HG02763 (cell line): Measurements from ENCODE around the gene SETD1B.
"Not testable (repeated sequence)": the region's sequence is repeated elsewhere in the genome, so short reads cannot be mapped to it uniquely, and the experiment has no call there.

Source experiments
- ATAC-seq: cut with Tn5 transposase; IDR thresholded peaks from one replicate; pipeline ENCODE4 v1.9.1; 2021; ENCODE audit warnings: mild to moderate bottlenecking, moderate library complexity; ENCODE audit not compliant: unreplicated experiment

Gene SETD1B

GRCh38 chr12:121779422-121779895, 24.4 kb upstream of the SETD1B start:
- no peak for ATAC-seq

- ATAC-seq: no peak
These were observed 23.4 kb upstream of the SETD1B start for GRCh38 chr12:121780429-121780828.

GRCh38 chr12:121781484-121781997, 22.3 kb upstream of the SETD1B start:
- ATAC-seq: no peak

GRCh38 chr12:121781998-121782979, 21.5 kb upstream of the SETD1B start:
- peak; percentile 46 for ATAC-seq

GRCh38 chr12:121783766-121784165, 20.0 kb upstream of the SETD1B start:
- ATAC-seq: no peak

- ATAC-seq: no peak
These were observed 19.3 kb upstream of the SETD1B start for GRCh38 chr12:121784460-121784859.

- ATAC-seq: no peak
These were observed 17.4 kb upstream of the SETD1B start for GRCh38 chr12:121786440-121786825.

GRCh38 chr12:121787063-121788025, 16.5 kb upstream of the SETD1B start:
- no peak for ATAC-seq

- no peak for ATAC-seq
These were observed 15.5 kb upstream of the SETD1B start for GRCh38 chr12:121788176-121788818.

- ATAC-seq: no peak
These were observed 14.5 kb upstream of the SETD1B start for GRCh38 chr12:121789233-121789781.

GRCh38 chr12:121789800-121790728, 13.7 kb upstream of the SETD1B start:
- ATAC-seq: peak; percentile 33

- not testable (repeated sequence) for ATAC-seq
These were observed 13.0 kb upstream of the SETD1B start for GRCh38 chr12:121790785-121791184.

- ATAC-seq: no peak
These were observed 11.9 kb upstream of the SETD1B start for GRCh38 chr12:121791671-121792551.

- no peak for ATAC-seq
These were observed 11.0 kb upstream of the SETD1B start for GRCh38 chr12:121792607-121793439.

- peak; percentile 20 for ATAC-seq
These were observed 10.4 kb upstream of the SETD1B start, which contains the start of gene RHOF for GRCh38 chr12:121793440-121793837. RHOF (minus strand) TSS chr12:121793688; CDS start chr12:121793633, 55 bp downstream.

- peak; percentile 48 for ATAC-seq
These were observed 9.8 kb upstream of the SETD1B start for GRCh38 chr12:121793838-121794533.
